Endothelial cell of umbilical vein (primary cell): ENCODE data around the gene APP. TPM values are rescaled to one million over a fixed set of nuclear protein-coding genes. Genes with fewer than 3 reads are reported as not detected.

Experiments
- BruUV-seq: library from RNA; stranded (reverse); fragments of 400-500 nt; replicated peaks from 2 replicates; lab custom pipeline; 2021; lab: Mats Ljungman, UMichigan
- CTCF ChIA-PET: fragments of 300-600, 350-600 bp; sonication (Branson Sonifier 250); formaldehyde crosslinking; loops from one replicate; lab custom pipeline; 2021; ENCODE audit warnings: antibody characterized with exemption, inconsistent platforms; lab: Charles Lee
- POLR2A ChIA-PET: fragments of 300-600, 350-600 bp; sonication (Branson Sonifier 250); formaldehyde crosslinking; loops from one replicate; lab custom pipeline; 2021; ENCODE audit warnings: antibody characterized with exemption, inconsistent platforms; lab: Charles Lee
- DNase-seq: peaks from one replicate; pipeline ENCODE4 v3.0.0-alpha.2; 2011; ENCODE audit warnings: low read depth, low spot score
- FAIRE-seq: peaks from 2 replicates; lab custom pipeline; 2011; peaks lifted over from hg19 to GRCh38; lab: Jason Lieb, UNC
- H2AFZ ChIP-seq: 2 replicates; pipeline ENCODE4 v1.6.0; 2012; ENCODE audit warnings: low read depth, low read length, control low read depth, inconsistent platforms
- H3K27ac ChIP-seq: 2 replicates; pipeline ENCODE4 v1.5.1; 2011; ENCODE audit warnings: low read depth, mild to moderate bottlenecking, control low read depth, low read length, moderate library complexity; ENCODE audit not compliant: insufficient read depth
- H3K27me3 ChIP-seq, 2 experiments: 2 replicates each; pipeline versions ENCODE4 v1.6.0 to v1.6.1; 2011; ENCODE audit warnings: low read length in 2 of 2, mixed read lengths in 1 of 2; ENCODE audit not compliant: control insufficient read depth in 2 of 2, insufficient read depth in 2 of 2
- H3K36me3 ChIP-seq, 2 experiments: 2 replicates in 1 of 2; 3 replicates in 1 of 2; pipeline ENCODE4 v1.5.1; 2011; ENCODE audit warnings: low read length in 2 of 2, mild to moderate bottlenecking in 1 of 2, moderate library complexity in 1 of 2; ENCODE audit not compliant: control insufficient read depth in 2 of 2, insufficient read depth in 2 of 2; ENCODE audit errors: extremely low read depth in 1 of 2
- H3K4me1 ChIP-seq: 3 replicates; pipeline ENCODE4 v1.5.1; 2011; ENCODE audit warnings: mild to moderate bottlenecking, low read length; ENCODE audit not compliant: control insufficient read depth, insufficient read depth; ENCODE audit errors: extremely low read depth
- H3K4me2 ChIP-seq: 2 replicates; pipeline ENCODE4 v1.6.1; 2011; ENCODE audit warnings: low read length, control low read depth, mixed read lengths; ENCODE audit not compliant: insufficient read depth
- H3K4me3 ChIP-seq, 3 experiments: fragments of 200-600 bp in 1 of 3; sonication (generic), shearing (Covaris generic) in 1 of 3; replicated peaks in 1 of 3; 2 replicates each; pipeline ENCODE4 v1.5.1; 2011 to 2016; ENCODE audit warnings: control low read depth in 3 of 3, low read length in 3 of 3, mild to moderate bottlenecking in 2 of 3, inconsistent platforms in 1 of 3, low read depth in 1 of 3, moderate library complexity in 1 of 3; ENCODE audit not compliant: insufficient read depth in 1 of 3
- H3K79me2 ChIP-seq: 2 replicates; pipeline ENCODE4 v1.6.0; 2012; ENCODE audit warnings: low read length, inconsistent platforms; ENCODE audit not compliant: control insufficient read depth, insufficient read depth
- H3K9ac ChIP-seq: replicated peaks from 2 replicates; pipeline ENCODE3; 2011; ENCODE audit warnings: low read length, control low read depth; ENCODE audit not compliant: insufficient read depth; ENCODE audit errors: extremely low read depth
- H3K9me1 ChIP-seq: replicated peaks from 3 replicates; pipeline ENCODE4 v1.6.0; 2011; ENCODE audit warnings: mild to moderate bottlenecking, low read length; ENCODE audit not compliant: control insufficient read depth, insufficient read depth; ENCODE audit errors: extremely low read depth
- H3K9me3 ChIP-seq: replicated peaks from 2 replicates; pipeline ENCODE4 v1.5.1; 2012; ENCODE audit warnings: low read length, inconsistent platforms; ENCODE audit not compliant: control insufficient read depth, insufficient read depth
- H4K20me1 ChIP-seq: replicated peaks from 2 replicates; pipeline ENCODE3; 2011; ENCODE audit warnings: mild to moderate bottlenecking, low read length; ENCODE audit not compliant: control insufficient read depth, insufficient read depth; ENCODE audit errors: extremely low read depth
- EZH2 ChIP-seq: IDR thresholded peaks from 2 replicates; pipeline ENCODE4 v1.6.1; 2012; ENCODE audit warnings: borderline replicate concordance, low read depth, mild to moderate bottlenecking, moderate library complexity, low read length, inconsistent platforms; ENCODE audit not compliant: severe bottlenecking
- FOS ChIP-seq: IDR thresholded peaks from 2 replicates; pipeline ENCODE4 v1.6.1; 2011; ENCODE audit warnings: mild to moderate bottlenecking, low read length, moderate library complexity, borderline replicate concordance; ENCODE audit not compliant: insufficient read depth
- GATA2 ChIP-seq: IDR thresholded peaks from 2 replicates; pipeline ENCODE4 v1.7.0; 2011; ENCODE audit warnings: low read depth, mild to moderate bottlenecking, moderate library complexity, mixed read lengths, low read length; ENCODE audit not compliant: insufficient read length, insufficient read depth
- JUN ChIP-seq: IDR thresholded peaks from 2 replicates; pipeline ENCODE4 v1.6.1; 2011; ENCODE audit warnings: borderline replicate concordance, low read depth; ENCODE audit not compliant: insufficient read length, insufficient read depth
- MAX ChIP-seq: IDR thresholded peaks from 2 replicates; pipeline ENCODE4 v1.6.1; 2011; ENCODE audit not compliant: insufficient read depth, insufficient read length
- MYC ChIP-seq: IDR thresholded peaks from one replicate; pipeline ENCODE4 v1.6.1; 2011; ENCODE audit warnings: mild to moderate bottlenecking, low read depth, low read length
- POLR2A ChIP-seq: IDR thresholded peaks from 2 replicates; pipeline ENCODE4 v1.6.1; 2012; ENCODE audit warnings: low read depth, mild to moderate bottlenecking, control low read depth, low read length
- POLR2AphosphoS5 ChIP-seq: IDR thresholded peaks from 2 replicates; pipeline ENCODE4 v1.6.1; 2012; ENCODE audit warnings: low read depth, mild to moderate bottlenecking, control low read depth, low read length, moderate library complexity; ENCODE audit not compliant: insufficient read depth
- dilution Hi-C: fragments of 300-500 bp; cut with MboI; formaldehyde crosslinking; loops from one replicate; pipeline ENCODE4 v1.15.0; 2019; ENCODE audit warnings: low sequenced_read_pairs; ENCODE audit not compliant: extremely low pct_ligation_motif_present
- intact Hi-C: fragments of 100-400 bp; cut with micrococcal nuclease; formaldehyde crosslinking; loops from one replicate; pipeline ENCODE4 v1.10.0; 2022
- polyA plus RNA-seq, 4 experiments: library from polyadenylated mRNA; depleted of rRNA in 3 of 4; stranded (reverse) in 3 of 4; unstranded in 1 of 4; fragments of >200 nt; gene quantifications; 2 replicates each; pipeline versions ENCODE4 v1.2.1 to v1.2.3, GENCODE V29; 2011 to 2012; ENCODE audit warnings: missing spikeins in 1 of 4
- total RNA-seq: library from RNA; stranded (reverse); gene quantifications from 2 replicates; pipeline ENCODE4 v1.2.3, GENCODE V29; 2021
- TF ChIP-seq, protein P1 (sequence below), 2 donors: IDR thresholded peaks; 1 replicate in 1 of 2; 2 replicates in 1 of 2; pipeline ENCODE4 v1.5.1; 2011; ENCODE audit warnings: low read length in 2 of 2, mild to moderate bottlenecking in 2 of 2, moderate library complexity in 2 of 2, control low read depth in 1 of 2, inconsistent platforms in 1 of 2, low read depth in 1 of 2; ENCODE audit not compliant: insufficient read depth in 1 of 2; ENCODE audit errors: extremely low read depth in 1 of 2

Gene APP
- total and polyA plus RNA-seq, 2 donors (not counting 3 experiments of a cell fraction or from before 2014, with no cell fraction given) = 914 to 928 TPM

DNA sequence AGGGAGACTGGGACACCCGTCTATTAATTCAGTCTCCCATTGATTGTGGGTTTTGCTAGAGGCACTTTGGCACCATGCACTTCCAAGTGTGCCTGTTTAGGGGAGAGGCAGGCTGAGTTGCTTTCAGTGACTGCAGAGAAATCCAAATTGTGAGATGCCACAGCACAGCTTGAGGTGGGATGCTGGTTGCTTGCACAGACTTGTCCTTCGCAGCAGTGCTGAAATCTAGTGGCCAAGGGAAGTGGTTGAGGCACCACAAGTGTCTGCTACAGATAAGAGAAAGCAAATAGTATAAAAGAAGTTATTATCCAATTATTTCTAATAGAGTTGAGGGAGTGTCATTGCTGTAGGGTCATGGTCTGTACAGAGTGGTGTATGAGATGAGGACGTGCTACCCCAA lies 40.0 kb upstream of the APP start:
- Histone ChIP-seq H3K4me2 (no peak overlapping the region), H3K9me3 (no peaks in the 10 kb centered on the region), H3K27me3 (peaks cover 3% of the 10 kb centered on the region in 2 experiments), H3K4me3 (no peak overlapping the region), H3K36me3 (no peaks in the 10 kb centered on the region), H3K27ac (no peak overlapping the region), H2AFZ (no peak overlapping the region), H3K4me1 (no peaks in the 10 kb centered on the region), H3K9ac (no peak overlapping the region), H4K20me1 (no peaks in the 10 kb centered on the region), H3K79me2 (no peaks in the 10 kb centered on the region), H3K9me1 (no peaks in the 10 kb centered on the region)
- intact Hi-C loops = no loop called here
- CTCF ChIA-PET = no interaction called here
- dilution Hi-C loops = no loop called here
- FAIRE-seq (no peak), DNase-seq (no peak)
- no TSS peak for BruUV-seq
- TF ChIP-seq POLR2AphosphoS5 (no peak), MAX (no peak), GATA2 (no peak), JUN (no peak), POLR2A (no peak), MYC (no peak), FOS (no peak), EZH2 (no peak)
- TF ChIP-seq, protein P1, sequence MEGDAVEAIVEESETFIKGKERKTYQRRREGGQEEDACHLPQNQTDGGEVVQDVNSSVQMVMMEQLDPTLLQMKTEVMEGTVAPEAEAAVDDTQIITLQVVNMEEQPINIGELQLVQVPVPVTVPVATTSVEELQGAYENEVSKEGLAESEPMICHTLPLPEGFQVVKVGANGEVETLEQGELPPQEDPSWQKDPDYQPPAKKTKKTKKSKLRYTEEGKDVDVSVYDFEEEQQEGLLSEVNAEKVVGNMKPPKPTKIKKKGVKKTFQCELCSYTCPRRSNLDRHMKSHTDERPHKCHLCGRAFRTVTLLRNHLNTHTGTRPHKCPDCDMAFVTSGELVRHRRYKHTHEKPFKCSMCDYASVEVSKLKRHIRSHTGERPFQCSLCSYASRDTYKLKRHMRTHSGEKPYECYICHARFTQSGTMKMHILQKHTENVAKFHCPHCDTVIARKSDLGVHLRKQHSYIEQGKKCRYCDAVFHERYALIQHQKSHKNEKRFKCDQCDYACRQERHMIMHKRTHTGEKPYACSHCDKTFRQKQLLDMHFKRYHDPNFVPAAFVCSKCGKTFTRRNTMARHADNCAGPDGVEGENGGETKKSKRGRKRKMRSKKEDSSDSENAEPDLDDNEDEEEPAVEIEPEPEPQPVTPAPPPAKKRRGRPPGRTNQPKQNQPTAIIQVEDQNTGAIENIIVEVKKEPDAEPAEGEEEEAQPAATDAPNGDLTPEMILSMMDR (IDR thresholded peaks at IDR 0.05; ENCODE audit: extremely low read depth in 1 of 2, insufficient read depth in 1 of 2, low read depth in 1 of 2, low read length in 2 of 2) = no peak
- POLR2A ChIA-PET = no interaction called here
